Thyroid gland (tissue), 4 donors: ENCODE data around the gene CHCHD6. TPM values are rescaled to one million over a fixed set of nuclear protein-coding genes. Genes with fewer than 3 reads are reported as not detected.

Experiments used
- DNase-seq, 2 donors: peaks; one replicate each; pipeline ENCODE4 v3.0.0-alpha.2; 2019
- H3K27ac ChIP-seq, 3 donors: fragments of 200-600 bp; sonication (generic); 1 replicate in 2 of 3; 2 replicates in 1 of 3; pipeline ENCODE4 v1.5.1; 2016 to 2019; ENCODE audit warnings: mild to moderate bottlenecking in 1 of 3, moderate library complexity in 1 of 3
- H3K27me3 ChIP-seq: fragments of 200-600 bp; sonication (generic); one replicate; pipeline ENCODE4 v1.5.1; 2019
- H3K36me3 ChIP-seq, 2 donors: fragments of 200-600 bp; sonication (generic); one replicate each; pipeline ENCODE4 v1.5.1; 2016 to 2019
- H3K4me1 ChIP-seq, 2 donors: fragments of 200-600 bp; sonication (generic); one replicate each; pipeline ENCODE4 v1.5.1; 2017 to 2019
- H3K4me3 ChIP-seq, 3 donors: fragments of 200-600 bp; sonication (generic); replicated peaks in 1 of 3; 1 replicate in 2 of 3; 2 replicates in 1 of 3; pipeline ENCODE4 v1.5.1; 2016; ENCODE audit warnings: mild to moderate bottlenecking in 1 of 3
- H3K9me3 ChIP-seq: fragments of 200-600 bp; sonication (generic); one replicate; pipeline ENCODE4 v1.5.1; 2017
- CTCF ChIP-seq, 6 experiments: fragments of 200-600 bp in 3 of 6; fragments of 450-650 bp in 3 of 6; sonication (generic) in 3 of 6; IDR thresholded peaks; one replicate each; pipeline ENCODE4 v1.5.1; 2016 to 2019; ENCODE audit warnings: antibody characterized with exemption in 6 of 6, mild to moderate bottlenecking in 2 of 6, inconsistent platforms in 1 of 6, moderate library complexity in 1 of 6
- POLR2A ChIP-seq, 2 donors: fragments of 450-650 bp; IDR thresholded peaks; one replicate each; pipeline ENCODE4 v1.6.1; 2017; ENCODE audit warnings: antibody characterized with exemption in 2 of 2, mild to moderate bottlenecking in 2 of 2, moderate library complexity in 1 of 2
- WGBS, 2 donors: methylation state at CpG; one replicate each; pipeline ENCODE4 v1.1.5; 2017; 5-methylcytosine and 5-hydroxymethylcytosine counted together
- intact Hi-C: fragments of 100-400 bp; cut with DNase I; formaldehyde crosslinking; loops from one replicate; pipeline ENCODE4 v1.15.1; 2023
- total RNA-seq, 4 donors: library from RNA; depleted of rRNA; stranded (reverse); fragments of >200 nt; gene quantifications; one replicate each; pipeline ENCODE4 v1.2.3, GENCODE V29; 2016

CHCHD6 gene
- total RNA-seq, 4 donors from 2014 or later = 22.9 to 27.8 (median 24.4) TPM

GRCh38 chr3:126922466-126922865, 218.4 kb downstream of the CHCHD6 start:
- no peak overlapping the region for H3K4me3 ChIP-seq
- WGBS, 2 donors = 82 to 90% methylated on average over 4 of the region's 4 CpGs
- intact Hi-C loops = no loop called here
- no peak overlapping the region for H3K27ac ChIP-seq
- H3K27me3 ChIP-seq = no peaks in the 10 kb centered on the region
- H3K4me1 ChIP-seq = peaks cover 11 to 23% of the 10 kb centered on the region in 2 donors
- H3K36me3 ChIP-seq = no peaks in the 10 kb centered on the region
- no peaks in the 10 kb centered on the region for H3K9me3 ChIP-seq
- TF ChIP-seq CTCF (IDR thresholded peaks at IDR 0.05) (no peak), POLR2A (IDR thresholded peaks at IDR 0.05) (no peak)
- DNase-seq = no peak

GRCh38 chr3:126923423-126923822, 219.4 kb downstream of the CHCHD6 start:
- 92 to 94% methylated on average over 6 of the region's 6 CpGs for WGBS, 2 donors
- no peak overlapping the region for H3K4me3 ChIP-seq
- TF ChIP-seq CTCF (IDR thresholded peaks at IDR 0.05) (no peak), POLR2A (IDR thresholded peaks at IDR 0.05) (no peak)
- no peaks in the 10 kb centered on the region for H3K27me3 ChIP-seq
- DNase-seq = no peak
- H3K4me1 ChIP-seq = peaks cover 15 to 28% of the 10 kb centered on the region in 2 donors
- no peaks in the 10 kb centered on the region for H3K36me3 ChIP-seq
- intact Hi-C loops = no loop called here
- no peak overlapping the region for H3K27ac ChIP-seq
- no peaks in the 10 kb centered on the region for H3K9me3 ChIP-seq

GRCh38 chr3:126923895-126924294, 219.9 kb downstream of the CHCHD6 start:
- intact Hi-C loops = no loop called here

GRCh38 chr3:126924458-126924857, 220.4 kb downstream of the CHCHD6 start:
- no peak for DNase-seq
- Histone ChIP-seq H3K4me3 (no peak overlapping the region), H3K27ac (no peak overlapping the region), H3K9me3 (no peaks in the 10 kb centered on the region), H3K36me3 (no peaks in the 10 kb centered on the region), H3K4me1 (peaks cover 15 to 28% of the 10 kb centered on the region in 2 donors), H3K27me3 (no peaks in the 10 kb centered on the region)
- 90 to 92% methylated on average over 2 of the region's 2 CpGs for WGBS, 2 donors
- no peak for TF ChIP-seq POLR2A (IDR thresholded peaks at IDR 0.05)
- TF ChIP-seq CTCF (IDR thresholded peaks at IDR 0.05) = no peak
- intact Hi-C loops = no loop called here

More at GRCh38 chr3:126923895-126924294, 219.9 kb downstream of the CHCHD6 start:
- no peak overlapping the region for H3K4me3 ChIP-seq
- 87 to 93% methylated on average over 7 of the region's 7 CpGs for WGBS, 2 donors
- H3K9me3 ChIP-seq = no peaks in the 10 kb centered on the region
- no peaks in the 10 kb centered on the region for H3K27me3 ChIP-seq
- no peak overlapping the region for H3K27ac ChIP-seq
- no peaks in the 10 kb centered on the region for H3K36me3 ChIP-seq
- DNase-seq = no peak
- H3K4me1 ChIP-seq = peaks cover 15 to 28% of the 10 kb centered on the region in 2 donors
- no peak for TF ChIP-seq POLR2A (IDR thresholded peaks at IDR 0.05)
- no peak for TF ChIP-seq CTCF (IDR thresholded peaks at IDR 0.05)

- H3K9me3 ChIP-seq = no peaks in the 10 kb centered on the region
- H3K4me3 ChIP-seq = no peak overlapping the region
- intact Hi-C loops = no loop called here
- peak overlapping the region in 1 of 3 donors; percentile 33 for H3K27ac ChIP-seq
- no peak for DNase-seq
- peaks cover 15 to 28% of the 10 kb centered on the region in 2 donors for H3K4me1 ChIP-seq
- no peaks in the 10 kb centered on the region for H3K36me3 ChIP-seq
- H3K27me3 ChIP-seq = no peaks in the 10 kb centered on the region
- no peak for TF ChIP-seq POLR2A (IDR thresholded peaks at IDR 0.05)
- TF ChIP-seq CTCF (IDR thresholded peaks at IDR 0.05) = no peak
- WGBS, 2 donors = 73 to 81% methylated on average over 14 of the region's 14 CpGs
Measured at GRCh38 chr3:126925411-126926171, 221.6 kb downstream of the CHCHD6 start.
